Heart left ventricle (tissue), 13 donors: ENCODE data around the gene SSMEM1.

Experiments used
- POLR2A ChIP-seq, 2 donors: fragments of 450-650 bp; IDR thresholded peaks; one replicate each; pipeline ENCODE4 v1.6.1; 2017; ENCODE audit warnings: antibody characterized with exemption in 2 of 2, mild to moderate bottlenecking in 2 of 2, moderate library complexity in 2 of 2
- TF ChIP-seq, protein P1 (sequence below), 12 donors: fragments of 200-600 bp; sonication (generic) in 4 of 12; IDR thresholded peaks; one replicate each; pipeline versions ENCODE4 v1.5.0 to v1.8.0; 2018 to 2022; ENCODE audit warnings: antibody characterized with exemption in 12 of 12, mild to moderate bottlenecking in 5 of 12
- donor health status: ischemic (EF 13 %, LVEDD 7.1; RV severe dilation, severe dysfunction).
- donor health status: DM: no; HTN: yes; CAD: no.
- donor health status: DM: no; HTN: no; CAD: no.
- donor health status: ischemic (EF 25% LVEDD 6.9; RV normal size, moderate dysfunction).
- donor health status: ischemic (EF 25% LVEDD 5.7; RV mildly dilated, moderate dysfunction).
- donor health status: ischemic (EF 35%, LVEDD 5.7; RV mildly dilated, moderate dysfunction).
- donor health status: nonischemic (EF 11% LVEDD 7.7; RV severe dilation, severe dysfunction).
- donor health status: DM: yes; HTN: yes; CAD: no.
- donor health status: PGD.
- donor health status: ischemic (EF 29% LVEDD 5.4; RV normal size, mild dysfunction).
- donor health status: nonischemic (EF 23%, LVEDD 6.1; RV moderate dilation, normal function).

DNA sequence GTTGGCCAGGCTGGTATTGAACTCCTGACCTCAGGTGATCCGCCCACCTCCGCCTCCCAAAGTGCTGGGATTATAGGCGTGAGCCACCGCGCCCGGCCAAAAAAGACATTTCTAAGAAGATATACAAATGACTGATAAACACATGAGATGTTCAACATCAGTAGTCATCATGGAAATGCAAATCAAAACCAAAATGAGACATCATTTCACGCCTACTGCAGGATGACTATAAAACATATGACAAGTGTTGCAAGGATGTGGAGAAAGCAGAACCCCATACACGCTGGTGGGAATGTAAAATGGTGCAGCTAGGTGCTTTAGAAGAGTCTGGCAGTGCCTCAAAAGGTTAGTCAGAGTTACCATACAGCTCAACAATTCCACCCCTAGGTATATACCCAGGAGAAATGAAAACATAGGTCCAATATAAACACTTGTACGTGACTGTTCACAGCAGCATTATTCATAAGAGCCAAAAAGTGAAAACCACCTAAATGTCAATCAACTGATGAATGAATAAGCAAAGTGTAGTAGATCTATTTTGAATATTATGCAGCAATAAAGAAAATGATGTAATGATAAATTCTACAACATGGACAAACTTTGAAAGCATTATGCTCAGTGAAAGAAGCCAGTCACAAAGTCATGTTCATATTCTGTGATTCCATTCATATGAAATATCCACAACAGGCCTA is 26.9 kb upstream of the SSMEM1 start:
- TF ChIP-seq, protein P1, sequence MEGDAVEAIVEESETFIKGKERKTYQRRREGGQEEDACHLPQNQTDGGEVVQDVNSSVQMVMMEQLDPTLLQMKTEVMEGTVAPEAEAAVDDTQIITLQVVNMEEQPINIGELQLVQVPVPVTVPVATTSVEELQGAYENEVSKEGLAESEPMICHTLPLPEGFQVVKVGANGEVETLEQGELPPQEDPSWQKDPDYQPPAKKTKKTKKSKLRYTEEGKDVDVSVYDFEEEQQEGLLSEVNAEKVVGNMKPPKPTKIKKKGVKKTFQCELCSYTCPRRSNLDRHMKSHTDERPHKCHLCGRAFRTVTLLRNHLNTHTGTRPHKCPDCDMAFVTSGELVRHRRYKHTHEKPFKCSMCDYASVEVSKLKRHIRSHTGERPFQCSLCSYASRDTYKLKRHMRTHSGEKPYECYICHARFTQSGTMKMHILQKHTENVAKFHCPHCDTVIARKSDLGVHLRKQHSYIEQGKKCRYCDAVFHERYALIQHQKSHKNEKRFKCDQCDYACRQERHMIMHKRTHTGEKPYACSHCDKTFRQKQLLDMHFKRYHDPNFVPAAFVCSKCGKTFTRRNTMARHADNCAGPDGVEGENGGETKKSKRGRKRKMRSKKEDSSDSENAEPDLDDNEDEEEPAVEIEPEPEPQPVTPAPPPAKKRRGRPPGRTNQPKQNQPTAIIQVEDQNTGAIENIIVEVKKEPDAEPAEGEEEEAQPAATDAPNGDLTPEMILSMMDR (IDR thresholded peaks at IDR 0.05) = no peak
- no peak for TF ChIP-seq POLR2A (IDR thresholded peaks at IDR 0.05)
